ENCODE data around the gene KMT2A.

KMT2A gene

GRCh38 chr11:118533769-118534729 lies 97.8 kb downstream of the KMT2A start:
- Histone ChIP-seq H3K4me3 (replicated peaks; ENCODE audit: low read depth, low read length) (no peak overlapping the region), H3K27me3 (replicated peaks; ENCODE audit: control insufficient read depth, insufficient read depth, low read length) (no peaks in the 10 kb centered on the region), H3K36me3 (ENCODE audit: control insufficient read depth, insufficient read depth, low read length) (no peaks in the 10 kb centered on the region)
- no peak for DNase-seq (ENCODE audit: extremely low read depth, insufficient read length)
- TF ChIP-seq CTCF (IDR thresholded peaks at IDR 0.05; ENCODE audit: insufficient read depth, low read length, poor library complexity, severe bottlenecking), result no peak

- no peaks in the 10 kb centered on the region for H3K27me3 ChIP-seq (replicated peaks; ENCODE audit: control insufficient read depth, insufficient read depth, low read length)
- no peak overlapping the region for H3K4me3 ChIP-seq (replicated peaks; ENCODE audit: low read depth, low read length)
- no peaks in the 10 kb centered on the region for H3K36me3 ChIP-seq (ENCODE audit: control insufficient read depth, insufficient read depth, low read length)
- no peak for DNase-seq (ENCODE audit: extremely low read depth, insufficient read length)
- TF ChIP-seq CTCF (IDR thresholded peaks at IDR 0.05; ENCODE audit: insufficient read depth, low read length, poor library complexity, severe bottlenecking), result no peak
These were observed 99.0 kb downstream of the KMT2A start for GRCh38 chr11:118535261-118535660.

DNA sequence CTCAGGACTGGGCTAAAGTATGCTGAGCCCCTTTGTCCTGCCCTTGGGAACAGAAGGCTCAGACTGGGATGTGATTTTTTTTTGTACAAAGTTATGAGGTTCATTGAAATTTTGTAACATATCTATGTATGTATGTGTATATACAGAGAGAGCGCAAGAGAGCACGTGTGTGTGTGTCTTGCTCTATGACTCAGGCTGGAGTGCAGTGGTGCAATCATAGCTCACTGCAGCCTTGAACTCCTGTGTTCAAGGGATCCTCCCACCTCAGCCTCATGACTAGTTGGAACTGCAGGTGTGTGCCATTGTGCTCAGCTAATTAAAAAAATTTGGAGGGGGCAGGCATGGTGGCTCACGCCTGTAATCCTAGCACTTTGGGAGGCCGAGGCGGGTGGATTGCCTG lies 100.4 kb downstream of the KMT2A start:
- no peaks in the 10 kb centered on the region for H3K27me3 ChIP-seq (replicated peaks; ENCODE audit: control insufficient read depth, insufficient read depth, low read length)
- H3K36me3 ChIP-seq (ENCODE audit: control insufficient read depth, insufficient read depth, low read length), result no peaks in the 10 kb centered on the region
- DNase-seq (ENCODE audit: extremely low read depth, insufficient read length), result no peak
- no peak for TF ChIP-seq CTCF (IDR thresholded peaks at IDR 0.05; ENCODE audit: insufficient read depth, low read length, poor library complexity, severe bottlenecking)
- H3K4me3 ChIP-seq (replicated peaks; ENCODE audit: low read depth, low read length), result no peak overlapping the region

DNA sequence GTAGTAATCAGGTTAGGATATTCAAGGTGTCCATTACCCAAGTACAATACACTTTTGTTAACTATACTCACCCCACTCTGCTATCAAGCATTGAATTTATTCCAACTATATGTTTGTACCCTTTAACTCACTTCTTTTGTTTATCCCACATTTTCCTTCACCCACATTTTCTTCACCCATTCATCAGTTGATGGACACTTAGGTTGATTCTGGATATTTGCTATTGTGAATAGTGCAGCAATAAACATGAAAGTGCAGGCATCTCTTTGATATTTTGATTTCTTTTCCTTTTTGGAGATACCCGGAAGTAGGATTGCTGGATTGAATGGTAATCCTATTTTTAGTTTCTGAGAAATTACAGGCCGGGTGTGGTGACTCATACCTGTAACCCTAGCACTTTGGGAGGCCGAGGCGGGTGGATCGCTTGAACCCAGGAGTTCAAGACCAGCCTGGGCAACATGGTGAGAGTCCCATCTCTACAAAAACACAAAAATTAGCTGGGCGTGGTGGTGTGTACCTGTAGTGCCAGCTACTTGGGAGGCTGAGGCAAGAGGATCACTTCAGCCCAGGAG lies 101.2 kb downstream of the KMT2A start:
- no peaks in the 10 kb centered on the region for H3K36me3 ChIP-seq (ENCODE audit: control insufficient read depth, insufficient read depth, low read length)
- DNase-seq (ENCODE audit: extremely low read depth, insufficient read length), result no peak

DNA sequence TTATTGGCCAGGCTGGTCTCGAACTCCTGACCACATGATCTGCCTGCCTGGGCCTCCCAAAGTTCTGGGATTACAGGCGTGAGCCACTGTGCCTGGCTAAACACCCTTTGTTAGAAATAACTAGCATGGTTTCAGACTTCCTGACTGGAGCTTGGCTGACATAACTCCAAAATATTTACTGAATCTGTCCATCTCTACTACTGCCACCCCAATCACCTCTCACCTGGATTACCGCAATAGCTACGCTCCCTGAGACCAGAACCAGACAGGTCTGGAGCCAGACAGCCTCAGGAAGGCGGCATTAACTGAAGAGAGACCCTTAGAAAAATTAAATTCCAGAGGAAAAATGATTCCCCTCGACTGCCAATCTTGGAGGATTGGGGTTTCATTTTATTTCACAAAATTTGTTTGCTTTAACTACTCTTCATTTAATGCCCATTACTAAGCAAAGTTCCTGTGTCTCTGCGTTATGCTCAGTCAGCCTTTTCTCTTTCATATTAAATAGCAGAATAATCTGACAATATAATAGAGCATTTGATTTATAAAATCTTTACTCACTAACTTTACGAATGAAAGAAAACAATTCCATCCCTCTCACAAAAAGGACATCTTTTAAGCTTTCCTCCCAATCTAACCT lies 107.8 kb downstream of the KMT2A start:
- no peak for DNase-seq (ENCODE audit: extremely low read depth, insufficient read length)
- no peak for TF ChIP-seq CTCF (IDR thresholded peaks at IDR 0.05; ENCODE audit: insufficient read depth, low read length, poor library complexity, severe bottlenecking)
- Histone ChIP-seq H3K4me3 (replicated peaks; ENCODE audit: low read depth, low read length) (no peak overlapping the region), H3K36me3 (ENCODE audit: control insufficient read depth, insufficient read depth, low read length) (no peaks in the 10 kb centered on the region), H3K27me3 (replicated peaks; ENCODE audit: control insufficient read depth, insufficient read depth, low read length) (no peaks in the 10 kb centered on the region)

More for the DNA sequence above, 101.2 kb downstream of the KMT2A start:
- H3K27me3 ChIP-seq (replicated peaks; ENCODE audit: control insufficient read depth, insufficient read depth, low read length), result no peaks in the 10 kb centered on the region
- no peak overlapping the region for H3K4me3 ChIP-seq (replicated peaks; ENCODE audit: low read depth, low read length)
- no peak for TF ChIP-seq CTCF (IDR thresholded peaks at IDR 0.05; ENCODE audit: insufficient read depth, low read length, poor library complexity, severe bottlenecking)

All from GM06990 (cell line).